ENCODE measurements around the gene GPR157. TPM values are rescaled to one million over a fixed set of nuclear protein-coding genes. Genes with fewer than 3 reads are reported as not detected.

GPR157 gene
- total and polyA plus RNA-seq, 4 donors: 3.7 to 29.3 (median 7.3) TPM

DNA sequence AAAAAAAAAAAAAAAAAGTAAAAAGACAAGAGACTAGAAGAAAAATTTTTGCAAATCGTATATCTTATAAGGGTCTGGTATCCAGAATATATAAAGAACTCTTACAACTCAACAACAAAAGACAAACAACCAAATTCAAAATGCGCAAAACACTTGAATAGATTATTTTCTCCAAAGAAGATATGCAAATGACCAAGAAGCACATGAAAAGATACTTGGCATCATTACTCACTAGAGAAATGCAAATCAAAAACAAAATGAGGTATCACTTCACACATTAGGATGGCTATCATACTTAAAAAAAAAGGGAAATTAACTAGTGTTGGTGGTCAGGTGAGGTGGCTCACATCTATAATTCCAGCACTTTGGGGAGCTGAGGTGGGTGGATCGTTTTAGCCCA, 47.4 kb downstream of the GPR157 start:
- 93 to 94% methylated on average over 3 of the region's 3 CpGs for WGBS, 2 donors
- TF ChIP-seq, protein P1, sequence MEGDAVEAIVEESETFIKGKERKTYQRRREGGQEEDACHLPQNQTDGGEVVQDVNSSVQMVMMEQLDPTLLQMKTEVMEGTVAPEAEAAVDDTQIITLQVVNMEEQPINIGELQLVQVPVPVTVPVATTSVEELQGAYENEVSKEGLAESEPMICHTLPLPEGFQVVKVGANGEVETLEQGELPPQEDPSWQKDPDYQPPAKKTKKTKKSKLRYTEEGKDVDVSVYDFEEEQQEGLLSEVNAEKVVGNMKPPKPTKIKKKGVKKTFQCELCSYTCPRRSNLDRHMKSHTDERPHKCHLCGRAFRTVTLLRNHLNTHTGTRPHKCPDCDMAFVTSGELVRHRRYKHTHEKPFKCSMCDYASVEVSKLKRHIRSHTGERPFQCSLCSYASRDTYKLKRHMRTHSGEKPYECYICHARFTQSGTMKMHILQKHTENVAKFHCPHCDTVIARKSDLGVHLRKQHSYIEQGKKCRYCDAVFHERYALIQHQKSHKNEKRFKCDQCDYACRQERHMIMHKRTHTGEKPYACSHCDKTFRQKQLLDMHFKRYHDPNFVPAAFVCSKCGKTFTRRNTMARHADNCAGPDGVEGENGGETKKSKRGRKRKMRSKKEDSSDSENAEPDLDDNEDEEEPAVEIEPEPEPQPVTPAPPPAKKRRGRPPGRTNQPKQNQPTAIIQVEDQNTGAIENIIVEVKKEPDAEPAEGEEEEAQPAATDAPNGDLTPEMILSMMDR (IDR thresholded peaks at IDR 0.05; ENCODE audit: control extremely low read depth, extremely low read depth): no peak
- Histone ChIP-seq H3K27ac (ENCODE audit: low read depth in 1 of 2, low read length in 1 of 2) (no peak overlapping the region), H3K4me3 (no peak overlapping the region), H3K36me3 (ENCODE audit: control insufficient read depth in 4 of 4, insufficient read depth in 4 of 4, low read length in 4 of 4) (no peaks in the 10 kb centered on the region), H3K27me3 (ENCODE audit: control insufficient read depth in 3 of 3, insufficient read depth in 3 of 3, low read length in 2 of 3) (no peaks in the 10 kb centered on the region), H3K9ac (ENCODE audit: insufficient read depth in 1 of 2, low read length in 2 of 2) (no peak overlapping the region), H3K9me3 (ENCODE audit: control insufficient read depth in 4 of 4, insufficient read depth in 3 of 4, low read length in 3 of 4) (no peaks in the 10 kb centered on the region), H3K4me1 (ENCODE audit: control insufficient read depth in 5 of 5, insufficient read depth in 5 of 5, low read length in 5 of 5) (peaks cover 0 to 40% (median 29%) of the 10 kb centered on the region in 5 donors)
- ATAC-seq (ENCODE audit: insufficient read depth, low FRiP score): no peak
- no peak for DNase-seq

DNA sequence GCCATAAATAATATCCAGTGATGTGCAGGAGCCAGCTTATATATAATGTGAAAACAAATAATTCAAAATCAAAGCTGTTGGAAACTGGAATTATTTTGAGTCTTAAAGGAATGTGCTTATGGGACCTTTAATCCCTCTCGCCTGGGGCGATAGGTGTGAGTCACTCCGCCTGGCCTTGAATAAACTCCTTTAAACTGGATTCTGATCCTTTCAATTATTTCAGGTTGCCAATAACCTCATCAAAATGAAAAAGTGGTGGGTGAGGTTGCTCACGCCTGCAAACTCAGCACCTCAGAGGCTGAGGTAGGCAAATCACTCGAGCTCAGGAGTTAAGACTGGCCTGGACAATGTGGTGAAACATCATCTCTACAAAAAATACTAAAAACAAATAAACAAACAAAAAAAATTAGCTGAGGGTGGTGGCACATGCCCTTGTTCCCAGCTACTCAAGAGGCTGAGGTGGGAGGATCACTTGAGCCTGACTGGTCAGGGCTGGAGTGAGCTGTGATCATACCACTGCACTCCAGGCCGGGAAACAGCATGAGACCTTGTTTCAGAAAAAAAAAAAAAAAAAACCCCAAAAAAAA, 48.1 kb downstream of the GPR157 start:
- H3K27me3 ChIP-seq (ENCODE audit: control insufficient read depth in 3 of 3, insufficient read depth in 3 of 3, low read length in 2 of 3): no peaks in the 10 kb centered on the region
- no peak overlapping the region for H3K4me3 ChIP-seq
- 68 to 92% methylated on average over 6 of the region's 6 CpGs for WGBS, 2 donors
- H3K27ac ChIP-seq (ENCODE audit: low read depth in 1 of 2, low read length in 1 of 2): no peak overlapping the region
- H3K4me1 ChIP-seq (ENCODE audit: control insufficient read depth in 5 of 5, insufficient read depth in 5 of 5, low read length in 5 of 5): peaks cover 0 to 33% (median 27%) of the 10 kb centered on the region in 5 donors
- no peak overlapping the region for H3K9ac ChIP-seq (ENCODE audit: insufficient read depth in 1 of 2, low read length in 2 of 2)
- DNase-seq (no peak), ATAC-seq (ENCODE audit: insufficient read depth, low FRiP score) (no peak)
- H3K36me3 ChIP-seq (ENCODE audit: control insufficient read depth in 4 of 4, insufficient read depth in 4 of 4, low read length in 4 of 4): no peaks in the 10 kb centered on the region
- no peaks in the 10 kb centered on the region for H3K9me3 ChIP-seq (ENCODE audit: control insufficient read depth in 4 of 4, insufficient read depth in 3 of 4, low read length in 3 of 4)
- TF ChIP-seq, protein P1 (IDR thresholded peaks at IDR 0.05; ENCODE audit: control extremely low read depth, extremely low read depth): no peak

DNA sequence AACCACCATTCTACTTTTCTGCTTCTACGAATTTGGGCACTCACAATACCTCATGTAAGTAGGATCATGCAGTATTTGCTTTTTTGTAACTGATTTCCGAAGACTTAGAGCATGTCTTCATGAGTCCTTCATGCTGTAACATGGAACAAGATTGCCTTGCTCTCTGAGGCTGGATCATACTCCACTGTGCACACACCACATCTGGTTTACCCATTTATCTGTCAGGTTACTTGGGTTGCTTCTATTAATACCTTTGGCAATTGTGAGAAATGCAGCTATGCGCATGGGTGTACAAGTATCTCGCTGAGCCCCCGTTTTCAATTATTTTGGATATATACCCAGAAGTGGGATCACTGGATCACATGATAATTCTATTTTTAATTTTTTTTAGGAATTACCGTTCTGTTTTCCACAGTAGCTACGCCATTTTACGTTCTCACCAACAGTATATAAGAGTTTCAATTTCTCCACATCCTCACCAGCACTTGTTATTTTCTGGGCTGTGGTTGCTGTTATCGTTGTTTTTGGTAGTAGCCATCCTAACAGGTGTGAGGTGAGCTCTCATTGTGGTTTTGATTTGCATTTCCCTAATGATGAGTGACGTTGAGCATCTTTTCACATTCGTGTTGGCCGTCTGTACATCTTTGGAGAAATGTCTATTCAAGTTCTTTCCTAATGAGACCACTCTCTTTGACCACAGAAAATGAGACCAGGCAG, 48.8 kb downstream of the GPR157 start:
- TF ChIP-seq, protein P1 (IDR thresholded peaks at IDR 0.05; ENCODE audit: control extremely low read depth, extremely low read depth): no peak
- Histone ChIP-seq H3K36me3 (ENCODE audit: control insufficient read depth in 4 of 4, insufficient read depth in 4 of 4, low read length in 4 of 4) (no peaks in the 10 kb centered on the region), H3K9me3 (ENCODE audit: control insufficient read depth in 4 of 4, insufficient read depth in 3 of 4, low read length in 3 of 4) (no peaks in the 10 kb centered on the region), H3K4me3 (no peak overlapping the region), H3K27ac (ENCODE audit: low read depth in 1 of 2, low read length in 1 of 2) (no peak overlapping the region), H3K9ac (ENCODE audit: insufficient read depth in 1 of 2, low read length in 2 of 2) (no peak overlapping the region), H3K27me3 (ENCODE audit: control insufficient read depth in 3 of 3, insufficient read depth in 3 of 3, low read length in 2 of 3) (no peaks in the 10 kb centered on the region), H3K4me1 (ENCODE audit: control insufficient read depth in 5 of 5, insufficient read depth in 5 of 5, low read length in 5 of 5) (peaks cover 0 to 27% (median 21%) of the 10 kb centered on the region in 5 donors)
- 86 to 89% methylated on average over 12 of the region's 12 CpGs for WGBS, 2 donors
- DNase-seq (no peak), ATAC-seq (ENCODE audit: insufficient read depth, low FRiP score) (no peak)
